Astrocyte (in vitro differentiated cells and primary cell): ENCODE data around the gene SLC35F5.

Source experiments
- EZH2 ChIP-seq: IDR thresholded peaks from 2 replicates; pipeline ENCODE4 v1.6.1; 2012; ENCODE audit warnings: mild to moderate bottlenecking, low read length, inconsistent platforms; ENCODE audit not compliant: insufficient read depth
- TF ChIP-seq, protein P1 (sequence below): IDR thresholded peaks from 2 replicates; pipeline ENCODE4 v1.5.1; 2011; ENCODE audit warnings: low read depth, mild to moderate bottlenecking, inconsistent platforms, low read length, moderate library complexity; ENCODE audit not compliant: insufficient read depth

DNA sequence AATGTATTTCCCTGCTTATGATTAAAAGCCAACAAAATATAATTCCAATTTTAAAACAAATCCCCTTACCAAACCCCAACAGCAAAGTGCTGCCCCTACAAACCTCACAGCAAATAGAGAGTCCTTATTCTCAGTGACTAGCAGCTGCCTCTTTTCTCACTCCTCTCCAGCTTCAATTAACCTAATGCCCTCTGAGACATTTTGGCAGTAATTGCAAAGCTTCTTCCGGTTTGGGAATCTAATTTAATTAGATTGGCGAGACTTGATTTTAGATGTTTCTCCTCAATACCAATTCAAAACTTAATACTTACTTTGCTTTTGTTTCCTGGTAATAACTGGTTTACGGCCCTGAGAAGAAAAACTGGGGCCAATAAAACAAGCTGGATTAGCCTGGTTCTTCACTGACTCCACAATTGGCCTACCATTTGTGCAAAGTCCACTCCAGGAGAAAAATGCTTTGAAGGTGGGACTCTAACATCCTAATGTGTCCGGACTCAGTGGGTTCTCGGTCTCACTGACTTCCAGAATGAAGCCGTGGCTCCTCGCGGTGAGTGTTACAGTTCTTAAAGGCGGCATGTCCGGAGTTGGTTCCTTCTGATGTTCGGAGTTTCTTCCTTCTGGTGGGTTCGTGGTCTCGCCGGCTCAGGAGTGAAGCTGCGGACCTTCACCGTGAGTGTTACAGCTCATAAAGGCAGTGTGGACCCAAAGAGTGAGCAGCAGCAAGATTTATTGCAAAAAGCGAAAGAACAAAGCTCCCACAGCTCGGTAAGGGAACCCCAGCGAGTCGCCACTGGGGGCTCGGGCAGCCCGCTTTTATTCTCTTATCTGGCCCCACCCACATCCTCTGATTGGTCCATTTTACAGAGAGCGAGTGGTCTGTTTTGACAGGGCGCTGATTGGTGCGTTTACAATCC is 52.8 kb downstream of the SLC35F5 start:
- no peak for TF ChIP-seq EZH2
- TF ChIP-seq, protein P1, sequence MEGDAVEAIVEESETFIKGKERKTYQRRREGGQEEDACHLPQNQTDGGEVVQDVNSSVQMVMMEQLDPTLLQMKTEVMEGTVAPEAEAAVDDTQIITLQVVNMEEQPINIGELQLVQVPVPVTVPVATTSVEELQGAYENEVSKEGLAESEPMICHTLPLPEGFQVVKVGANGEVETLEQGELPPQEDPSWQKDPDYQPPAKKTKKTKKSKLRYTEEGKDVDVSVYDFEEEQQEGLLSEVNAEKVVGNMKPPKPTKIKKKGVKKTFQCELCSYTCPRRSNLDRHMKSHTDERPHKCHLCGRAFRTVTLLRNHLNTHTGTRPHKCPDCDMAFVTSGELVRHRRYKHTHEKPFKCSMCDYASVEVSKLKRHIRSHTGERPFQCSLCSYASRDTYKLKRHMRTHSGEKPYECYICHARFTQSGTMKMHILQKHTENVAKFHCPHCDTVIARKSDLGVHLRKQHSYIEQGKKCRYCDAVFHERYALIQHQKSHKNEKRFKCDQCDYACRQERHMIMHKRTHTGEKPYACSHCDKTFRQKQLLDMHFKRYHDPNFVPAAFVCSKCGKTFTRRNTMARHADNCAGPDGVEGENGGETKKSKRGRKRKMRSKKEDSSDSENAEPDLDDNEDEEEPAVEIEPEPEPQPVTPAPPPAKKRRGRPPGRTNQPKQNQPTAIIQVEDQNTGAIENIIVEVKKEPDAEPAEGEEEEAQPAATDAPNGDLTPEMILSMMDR, result no peak
